ENCODE results near the gene STK25.
"Not testable (repeated sequence)": the region's sequence is repeated elsewhere in the genome, so short reads cannot be mapped to it uniquely, and the experiment has no call there.

The STK25 gene

GRCh38 chr2:241450092-241450491 lies 58.3 kb downstream of the STK25 start:
- not testable (repeated sequence) for FAIRE-seq; DNase-seq (ENCODE audit: extremely low spot score, insufficient read length, low read depth)

GRCh38 chr2:241445426-241445825 lies 63.0 kb downstream of the STK25 start:
- DNase-seq (ENCODE audit: extremely low spot score, insufficient read length, low read depth) (no peak), FAIRE-seq (peak; percentile 58)

DNA sequence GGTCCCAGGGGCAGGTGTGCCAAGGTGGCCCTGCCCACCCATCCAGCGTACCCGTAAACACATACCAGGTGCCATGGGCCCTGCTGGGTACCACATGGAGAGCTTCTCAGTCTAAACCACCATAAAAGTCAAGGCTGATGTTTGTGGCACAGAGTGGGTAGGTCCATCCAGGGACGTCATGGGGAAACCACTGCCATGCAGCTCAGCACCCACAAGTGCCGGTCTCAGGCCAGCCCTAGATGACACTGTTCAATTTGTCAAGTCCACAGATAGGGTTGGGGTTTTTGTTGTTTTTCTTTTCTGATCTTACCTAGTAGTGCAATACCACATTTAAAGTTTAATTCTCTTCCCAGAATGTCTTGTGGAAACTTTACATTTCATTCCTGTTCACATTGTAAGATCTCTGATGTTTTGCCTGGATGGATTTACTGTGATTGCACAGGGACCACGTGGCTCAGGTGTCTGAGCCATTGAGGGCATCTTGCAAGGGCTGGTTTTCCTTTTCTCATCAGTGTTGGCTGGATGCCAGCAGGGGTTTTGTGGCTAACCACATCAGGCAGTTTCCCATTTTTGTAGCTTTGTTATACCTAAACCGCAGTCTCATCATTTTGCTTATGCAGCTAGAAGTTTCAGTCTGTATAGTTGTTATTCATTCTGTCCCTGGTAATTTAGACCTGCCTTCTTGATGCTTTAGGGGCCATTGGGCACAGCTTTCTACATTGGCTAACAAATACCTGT lies 64.7 kb downstream of the STK25 start:
- FAIRE-seq, result peak; percentile 95
- peak; percentile 32 for DNase-seq (ENCODE audit: extremely low spot score, insufficient read length, low read depth)

Measured in GM18507 (cell line).